CD1c-positive myeloid dendritic cell (primary cell): Measurements from ENCODE around the gene NAALADL2.
"Not testable (repeated sequence)": the region's sequence is repeated elsewhere in the genome, so short reads cannot be mapped to it uniquely, and the experiment has no call there.

Source experiments
- DNase-seq: peaks from one replicate; pipeline ENCODE4 v3.0.0-alpha.2; 2016; ENCODE audit errors: extremely low spot score

Gene NAALADL2

DNA sequence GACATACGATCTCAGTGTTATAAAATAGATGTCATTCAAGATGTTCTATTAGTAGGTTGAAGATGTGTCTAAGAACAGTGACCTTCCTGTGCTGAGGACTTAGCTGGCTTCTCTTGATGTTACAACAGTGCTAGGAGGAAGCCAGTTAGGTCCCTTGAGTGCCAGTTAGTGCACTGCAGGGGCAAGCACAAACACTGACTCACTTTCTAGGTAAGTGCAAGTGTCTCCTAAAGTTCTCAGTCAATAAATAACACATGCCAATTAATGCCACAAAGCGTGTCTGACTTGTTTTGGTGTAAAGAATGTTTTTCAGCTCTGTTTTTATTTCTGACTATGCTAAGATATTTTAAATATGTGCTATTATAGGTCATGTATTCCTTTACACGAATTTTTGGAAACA lies 211.8 kb downstream of the NAALADL2 start:
- no peak for DNase-seq

DNA sequence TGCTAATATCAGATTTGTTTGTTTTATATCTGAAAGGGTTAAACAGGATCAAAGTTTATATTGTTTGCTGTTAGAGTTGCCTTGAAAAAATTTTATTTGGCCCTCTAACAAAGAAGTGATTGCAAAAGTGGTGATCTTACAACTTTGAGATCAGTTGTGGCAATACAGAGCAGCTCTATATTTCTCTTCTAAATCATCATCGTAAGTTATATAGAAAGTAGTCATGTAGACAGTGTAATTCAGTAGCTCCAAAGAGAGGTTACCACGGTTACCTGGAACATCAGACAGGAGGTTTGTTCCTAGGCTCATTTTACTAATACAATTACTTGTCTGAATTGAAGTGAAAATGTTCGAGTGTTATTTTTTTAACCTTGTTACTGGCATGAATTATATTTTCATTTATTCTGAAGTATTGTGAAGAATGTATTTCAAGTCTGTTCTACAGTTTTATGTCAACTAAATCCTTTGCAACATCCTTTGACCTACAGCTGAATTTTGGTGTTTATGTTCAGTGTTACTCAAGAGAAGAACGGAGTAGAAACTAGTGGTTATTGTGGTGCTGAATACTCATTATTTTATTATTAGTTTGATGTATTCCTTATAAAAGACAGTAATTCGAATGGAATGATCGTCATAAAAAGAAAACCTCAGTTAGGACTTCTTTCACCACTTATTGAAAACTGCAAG lies 214.2 kb downstream of the NAALADL2 start:
- DNase-seq = no peak

- no peak for DNase-seq
Measured at GRCh38 chr3:175075269-175075668, 216.1 kb downstream of the NAALADL2 start.

- DNase-seq = no peak
Measured at GRCh38 chr3:175077216-175077615, 218.1 kb downstream of the NAALADL2 start.

- no peak for DNase-seq
Measured at GRCh38 chr3:175082631-175083030, 223.5 kb downstream of the NAALADL2 start.

- DNase-seq = not testable (repeated sequence)
Measured at GRCh38 chr3:175087128-175087527, 228.0 kb downstream of the NAALADL2 start.

DNA sequence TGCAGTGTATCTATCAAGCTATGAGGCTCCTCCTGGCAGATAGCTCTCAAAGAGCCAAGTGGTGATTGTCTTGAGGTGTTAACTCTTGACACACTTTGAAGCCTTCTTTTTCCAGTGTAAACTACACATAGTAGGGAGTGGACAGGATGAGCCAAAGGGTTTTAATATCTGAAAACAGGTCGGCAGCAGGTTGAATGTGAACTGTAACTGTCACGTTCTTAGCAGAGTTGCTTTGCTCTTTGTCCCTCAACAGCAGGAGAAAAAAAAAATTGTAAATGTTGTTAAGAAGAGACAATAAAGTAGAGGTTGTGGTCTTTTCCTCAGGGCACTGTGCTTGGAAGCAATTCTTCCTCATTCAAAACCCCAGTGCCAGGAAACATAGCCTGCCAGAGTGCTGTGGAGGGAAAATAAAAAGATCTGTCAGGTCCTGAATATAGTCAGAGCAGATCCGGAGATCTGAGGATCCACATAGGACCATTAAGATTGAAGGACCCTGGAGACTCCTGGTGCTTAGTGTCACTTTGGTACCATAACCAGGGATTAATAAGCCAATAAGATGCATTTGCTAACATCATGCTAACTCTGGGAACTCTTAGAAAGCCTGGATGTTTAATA lies 229.7 kb downstream of the NAALADL2 start:
- DNase-seq = no peak

DNA sequence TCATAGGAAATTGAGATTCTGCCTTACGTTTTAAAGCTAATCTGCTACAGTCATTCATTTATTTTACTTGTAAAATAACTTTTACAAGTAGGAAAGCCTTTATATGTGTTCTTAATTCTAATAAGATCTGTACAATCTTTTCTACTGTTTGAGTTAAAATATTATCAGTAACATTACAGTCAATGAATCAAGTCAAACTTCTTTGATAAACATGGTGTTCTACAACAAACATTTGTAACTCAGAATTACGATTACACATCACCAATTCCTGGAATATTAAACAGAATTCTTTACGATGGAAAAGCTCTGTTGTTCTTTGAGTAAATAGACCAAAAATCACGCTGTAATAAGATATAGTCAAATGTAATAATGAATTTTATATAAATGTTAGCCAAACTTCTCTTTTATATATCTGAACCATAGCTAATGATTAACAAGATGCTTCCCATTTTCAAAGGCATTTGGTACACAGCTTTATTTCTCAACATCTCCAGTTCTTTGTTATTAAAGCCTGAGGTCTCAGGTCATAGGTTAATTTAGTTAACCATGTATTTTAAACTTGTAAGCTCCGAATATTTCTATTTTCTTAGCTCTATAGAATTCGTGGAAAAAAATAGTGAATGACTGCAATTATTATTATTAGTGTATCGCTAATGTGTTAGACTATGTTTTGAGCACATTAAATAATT lies 232.4 kb downstream of the NAALADL2 start:
- DNase-seq = no peak

DNA sequence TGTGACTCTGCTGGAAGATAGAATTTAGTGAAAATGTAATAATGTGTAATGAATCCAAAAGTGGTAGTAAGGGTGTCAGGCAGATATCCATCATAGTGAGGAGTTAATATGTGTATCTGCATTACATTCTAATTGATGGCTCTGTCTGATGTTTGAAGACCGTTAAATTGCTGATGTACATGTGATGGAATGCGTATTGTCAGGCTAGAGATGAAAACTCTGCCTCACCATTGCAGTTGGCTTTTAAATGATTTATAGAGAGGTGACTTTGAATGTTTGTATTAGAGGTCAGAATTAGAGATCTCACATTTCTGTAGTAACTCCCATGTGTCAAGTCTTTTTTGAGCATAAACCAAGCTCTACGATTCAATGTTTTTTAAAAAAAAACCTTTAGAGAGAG lies 234.6 kb downstream of the NAALADL2 start:
- no peak for DNase-seq

GRCh38 chr3:175094344-175094743 lies 235.2 kb downstream of the NAALADL2 start:
- DNase-seq = no peak

DNA sequence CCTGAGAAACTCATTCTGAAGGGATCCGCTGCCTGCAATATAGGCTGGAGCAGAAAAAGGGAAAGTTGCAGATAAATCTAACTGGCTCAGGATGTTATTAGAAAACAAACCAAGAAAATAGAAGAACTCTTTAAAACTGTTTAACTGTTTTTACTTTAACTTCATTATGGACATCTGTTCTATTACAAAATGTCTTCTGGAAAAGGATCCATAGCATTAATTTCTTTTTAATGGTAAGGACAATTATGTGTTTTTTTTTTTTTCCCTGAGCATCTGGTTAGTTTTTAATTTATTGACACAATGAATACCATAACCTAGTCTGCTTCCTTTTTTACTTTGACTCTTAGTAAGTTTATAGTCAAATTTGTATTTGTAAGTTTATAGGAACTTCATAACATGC lies 239.5 kb downstream of the NAALADL2 start:
- DNase-seq = no peak

- DNase-seq = no peak
Measured at GRCh38 chr3:175102161-175102560, 243.0 kb downstream of the NAALADL2 start.

- DNase-seq = no peak
Measured at GRCh38 chr3:175103298-175103697, 244.2 kb downstream of the NAALADL2 start.

- DNase-seq = no peak
Measured at GRCh38 chr3:175105066-175105465, 245.9 kb downstream of the NAALADL2 start.

DNA sequence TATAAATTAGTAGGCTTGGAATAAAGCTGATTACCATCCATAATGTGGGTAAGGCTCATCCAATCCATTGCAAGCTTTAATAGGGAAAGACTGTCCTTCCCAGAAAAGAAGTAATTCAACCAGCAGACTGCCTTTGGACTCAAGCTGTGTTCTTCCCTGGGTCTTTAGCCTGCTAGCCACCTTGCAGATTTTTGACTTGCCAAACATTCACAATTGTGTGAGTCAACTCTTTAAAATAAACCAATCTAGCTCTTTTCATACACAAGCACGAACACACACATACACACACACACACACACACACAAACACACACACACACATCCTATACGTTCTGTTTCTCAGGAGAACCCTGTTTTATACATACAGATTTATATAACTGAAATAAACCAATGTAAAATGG lies 248.1 kb downstream of the NAALADL2 start:
- DNase-seq = no peak

GRCh38 chr3:175107995-175108394 lies 248.9 kb downstream of the NAALADL2 start:
- DNase-seq = no peak

GRCh38 chr3:175108613-175109151 lies 249.5 kb downstream of the NAALADL2 start:
- no peak for DNase-seq

GRCh38 chr3:175111036-175111435 lies 251.9 kb downstream of the NAALADL2 start:
- DNase-seq = no peak

DNA sequence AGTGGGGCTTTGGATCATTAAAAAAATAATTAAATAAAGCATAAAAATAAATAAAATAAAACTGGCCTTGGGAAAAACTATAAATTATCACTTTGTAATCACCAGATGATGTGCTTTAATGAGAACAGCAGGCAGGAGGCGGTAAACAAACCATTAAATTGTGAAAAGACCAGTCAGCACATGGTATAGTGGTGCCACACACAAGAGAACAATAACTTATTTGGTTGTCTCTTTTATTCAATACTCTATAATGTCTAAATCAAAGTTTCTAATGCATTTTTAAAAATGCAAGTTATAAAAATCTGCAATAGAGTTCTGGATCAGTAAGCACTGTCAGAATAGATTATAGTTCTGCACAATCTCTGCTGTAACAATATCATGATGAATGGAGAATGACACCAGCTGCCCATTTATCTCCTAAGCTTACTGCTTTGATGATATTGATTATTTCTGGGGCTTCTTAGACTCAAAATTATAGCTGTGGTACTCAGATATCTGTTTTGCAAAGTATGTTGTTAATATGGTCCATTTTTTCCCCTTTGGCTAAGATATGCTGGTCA lies 259.3 kb downstream of the NAALADL2 start:
- no peak for DNase-seq

DNA sequence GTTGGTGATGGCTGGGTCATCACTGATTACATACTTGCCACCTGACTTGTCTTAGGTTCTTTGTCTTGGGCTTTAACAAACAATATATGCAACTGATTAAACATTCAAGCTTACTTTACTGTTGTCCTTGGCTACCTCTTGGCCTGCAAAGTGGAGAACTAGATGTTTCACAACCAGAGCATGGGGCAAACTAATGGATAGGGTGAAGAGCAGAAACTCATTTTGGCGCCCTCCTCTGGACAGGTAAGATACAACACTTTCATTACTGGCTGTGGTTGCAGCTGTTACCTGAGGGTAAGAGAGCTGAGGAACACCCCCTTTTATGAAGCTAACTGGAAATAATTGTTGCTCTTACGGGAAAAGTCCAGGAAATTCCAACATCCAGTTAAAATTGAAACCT lies 262.1 kb downstream of the NAALADL2 start:
- DNase-seq = no peak

DNA sequence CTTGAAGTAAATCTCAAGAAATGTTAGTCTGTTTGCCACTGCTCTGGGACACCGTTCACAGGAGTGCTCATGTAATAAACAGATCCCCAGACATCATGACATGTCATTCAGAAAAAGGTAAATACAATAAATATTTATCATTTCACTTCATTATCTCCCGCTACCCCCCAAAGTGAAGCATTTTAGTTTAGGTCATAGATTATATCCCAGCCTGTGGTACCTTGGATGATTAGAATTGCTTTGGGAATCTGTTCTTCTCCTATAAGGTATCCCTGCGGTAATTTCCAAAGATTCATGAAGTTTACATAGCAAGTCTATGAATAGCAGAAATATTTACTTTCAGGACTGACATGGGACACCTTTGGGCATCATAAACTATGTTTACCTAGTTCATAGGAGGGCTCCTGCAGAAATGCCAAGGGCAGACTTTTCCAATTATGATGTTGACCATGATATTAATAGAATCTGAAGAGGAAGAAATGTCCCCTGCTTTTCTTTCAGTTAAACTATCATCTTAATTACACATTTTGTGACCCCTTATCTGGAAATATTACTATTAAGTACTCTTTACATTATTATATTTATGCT lies 268.0 kb downstream of the NAALADL2 start:
- DNase-seq = no peak

DNA sequence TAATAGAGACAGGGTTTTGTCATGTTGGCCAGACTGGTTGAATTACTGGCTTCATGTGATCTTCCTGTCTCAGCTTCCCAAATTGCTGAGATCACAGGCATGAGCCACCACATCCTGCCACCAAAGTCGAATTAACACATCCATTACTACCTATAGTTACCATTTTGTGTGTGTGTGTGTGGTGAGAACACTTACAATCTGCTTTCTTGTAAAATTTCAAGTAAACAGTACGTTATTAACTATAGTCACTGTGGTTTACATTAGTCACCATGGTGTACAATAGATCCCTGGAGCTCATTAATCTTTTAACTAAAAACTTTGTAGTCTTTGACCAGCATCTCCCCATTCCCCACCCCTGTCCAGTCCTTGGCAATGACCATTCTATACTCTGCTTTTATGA lies 270.0 kb downstream of the NAALADL2 start:
- no peak for DNase-seq
